T-cell (primary cell): ENCODE measurements around the gene DGKD. TPM values are rescaled to one million over a fixed set of nuclear protein-coding genes. Genes with fewer than 3 reads are reported as not detected.

Experiments used
- ATAC-seq, 4 experiments: fragments of 200-7000 bp in 3 of 4; fragments of 150-1000 bp in 1 of 4; cut with Tn5 transposase; replicated peaks in 1 of 4; 1 replicate in 3 of 4; 2 replicates in 1 of 4; pipeline ENCODE4 v1.10.0; 2021; ENCODE audit warnings: moderate library complexity in 3 of 4, mild to moderate bottlenecking in 2 of 4, moderate number of reproducible peaks in 1 of 4
- CTCF ChIA-PET, 2 donors: fragments of 300-600 bp; sonication (Branson Sonifier 250); formaldehyde crosslinking; loops; one replicate each; lab custom pipeline; 2022; ENCODE audit warnings: antibody characterized with exemption in 2 of 2; lab: Charles Lee
- POLR2A ChIA-PET, 2 donors: fragments of 300-600 bp; sonication (Branson Sonifier 250); formaldehyde crosslinking; loops; one replicate each; lab custom pipeline; 2022; ENCODE audit warnings: antibody characterized with exemption in 2 of 2; lab: Charles Lee
- DNase-seq, 35 experiments: peaks; one replicate each; pipeline versions ENCODE4 v3.0.0 to v3.0.0-alpha.2; 2013 to 2023
- H3K27ac ChIP-seq: one replicate; pipeline ENCODE4 v1.5.1; 2013; ENCODE audit warnings: low read length
- H3K27me3 ChIP-seq, 2 experiments: replicated peaks in 1 of 2; 1 replicate in 1 of 2; 2 replicates in 1 of 2; pipeline versions ENCODE4 v1.6.1 to v1.7.0; 2013; ENCODE audit warnings: low read length in 1 of 2, mixed read lengths in 1 of 2; ENCODE audit not compliant: control insufficient read depth in 2 of 2, insufficient read depth in 2 of 2; ENCODE audit errors: extremely low read depth in 1 of 2
- H3K36me3 ChIP-seq, 2 donors: 1 replicate in 1 of 2; 2 replicates in 1 of 2; pipeline versions ENCODE4 v1.6.1 to v1.7.0; 2013; ENCODE audit warnings: low read length in 1 of 2; ENCODE audit not compliant: control insufficient read depth in 2 of 2, insufficient read depth in 1 of 2; ENCODE audit errors: extremely low read depth in 1 of 2
- H3K4me1 ChIP-seq, 2 experiments: 1 replicate in 1 of 2; 2 replicates in 1 of 2; pipeline versions ENCODE4 v1.6.1 to v1.7.0; 2013; ENCODE audit warnings: low read length in 2 of 2, mixed read lengths in 1 of 2; ENCODE audit not compliant: insufficient read depth in 2 of 2, control insufficient read depth in 1 of 2; ENCODE audit errors: extremely low read depth in 1 of 2
- H3K4me3 ChIP-seq, 2 donors: 1 replicate in 1 of 2; 2 replicates in 1 of 2; pipeline versions ENCODE4 v1.5.1 to v1.7.0; 2013; ENCODE audit warnings: mild to moderate bottlenecking in 2 of 2, low read length in 1 of 2, moderate library complexity in 1 of 2; ENCODE audit not compliant: control insufficient read depth in 1 of 2; ENCODE audit errors: extremely low read depth in 1 of 2
- H3K9me3 ChIP-seq: 2 replicates; pipeline ENCODE4 v1.7.0; 2013
- H3K27ac Mint-ChIP-seq, 2 donors: one replicate each; pipeline ENCODE4 v1.8.0; 2020 to 2021; ENCODE audit warnings: mild to moderate bottlenecking in 2 of 2, mixed read lengths in 2 of 2
- H3K27me3 Mint-ChIP-seq, 2 donors: one replicate each; pipeline ENCODE4 v1.8.0; 2021 to 2022; ENCODE audit warnings: mixed read lengths in 2 of 2
- H3K36me3 Mint-ChIP-seq: one replicate; pipeline ENCODE4 v1.8.0; 2021; ENCODE audit warnings: mixed read lengths
- H3K4me1 Mint-ChIP-seq, 3 donors: one replicate each; pipeline ENCODE4 v1.8.0; 2020 to 2022; ENCODE audit warnings: mixed read lengths in 3 of 3, mild to moderate bottlenecking in 1 of 3
- H3K4me3 Mint-ChIP-seq, 3 donors: one replicate each; pipeline ENCODE4 v1.8.0; 2020 to 2022; ENCODE audit warnings: mild to moderate bottlenecking in 3 of 3, mixed read lengths in 3 of 3, moderate library complexity in 3 of 3
- H3K9me3 Mint-ChIP-seq, 3 donors: one replicate each; pipeline ENCODE4 v1.8.0; 2020 to 2022; ENCODE audit warnings: mixed read lengths in 3 of 3
- WGBS: methylation state at CpG from one replicate; pipeline ENCODE4 v1.1.5; 2013; ENCODE audit warnings: missing lambda C conversion rate; ENCODE audit not compliant: insufficient coverage; 5-methylcytosine and 5-hydroxymethylcytosine counted together
- total RNA-seq, 35 experiments: library from RNA in 6 of 35; stranded (reverse) in 6 of 35; fragments of 120-200 nt in 1 of 35; gene quantifications; one replicate each; pipeline versions ENCODE4 v1.2.1 to v1.2.4 and lab custom pipeline; 2013 to 2026

The DGKD gene
- total RNA-seq, 5 donors from 2014 or later (not counting 1 experiment from before 2014, with no cell fraction given), result 143 to 254 (median 163) TPM

- Histone ChIP-seq H3K27me3 (no peaks in the 10 kb centered on the region), H3K4me1 (peaks cover 29 to 43% of the 10 kb centered on the region in 2 experiments), H3K9me3 (no peaks in the 10 kb centered on the region), H3K27ac (no peak overlapping the region), H3K4me3 (peak overlapping the region; percentile 78 to 83), H3K36me3 (peaks cover 0 to under 1% of the 10 kb centered on the region in 2 donors)
- no peak for ATAC-seq
- Mint-ChIP-seq H3K36me3 (peaks cover 21% of the 10 kb centered on the region), H3K27me3 (no peaks in the 10 kb centered on the region), H3K4me3 (peak overlapping the region; percentile 87 to 92 (median 88)), H3K9me3 (no peaks in the 10 kb centered on the region), H3K4me1 (peaks cover 70 to 79% (median 78%) of the 10 kb centered on the region in 3 donors), H3K27ac (peak overlapping the region; percentile 40 to 76)
- CTCF ChIA-PET, result interaction anchor here in 1 of 2 donors (0.6 kb wide), 1 partner anchor 71 kb away, joined by 3 read pairs; no protein-coding TSS in a partner anchor
- no peak for DNase-seq
- 80% methylated on average over 10 of the region's 10 CpGs for WGBS
- POLR2A ChIA-PET, result interaction anchor here in 1 of 2 donors (1.0 kb wide), 2 partner anchors 23 to 88 kb away, joined by 3 to 4 read pairs; no protein-coding TSS in a partner anchor
These were observed 1.6 kb downstream of the DGKD start for GRCh38 chr2:233355916-233356315.

- H3K27ac Mint-ChIP-seq, result peak overlapping the region; percentile 68 to 79
- DNase-seq (peak in 2 of 35 experiments; percentile 23 to 29), ATAC-seq (no peak)
- ChIA-PET POLR2A (interaction anchor here (0.6 to 1.0 kb wide), 4 partner anchors 22 to 1763 kb away, joined by 3 to 4 read pairs (median 3); no protein-coding TSS in a partner anchor), CTCF (interaction anchor here (0.6 to 2.1 kb wide), 8 partner anchors 25 to 1759 kb away, joined by 3 to 5 read pairs (median 4); no protein-coding TSS in a partner anchor)
- peaks cover 24% of the 10 kb centered on the region for H3K36me3 Mint-ChIP-seq
- H3K4me3 Mint-ChIP-seq, result peak overlapping the region; percentile 87 to 92 (median 88)
- H3K27me3 Mint-ChIP-seq, result no peaks in the 10 kb centered on the region
- Histone ChIP-seq H3K4me3 (peak overlapping the region in 1 of 2 donors; percentile 5), H3K36me3 (peaks cover 0 to 5% of the 10 kb centered on the region in 2 donors), H3K9me3 (no peaks in the 10 kb centered on the region), H3K4me1 (peaks cover 29 to 45% of the 10 kb centered on the region in 2 experiments), H3K27ac (no peak overlapping the region), H3K27me3 (no peaks in the 10 kb centered on the region)
- H3K4me1 Mint-ChIP-seq, result peaks cover 75 to 80% (median 80%) of the 10 kb centered on the region in 3 donors
- no CpG with 5 or more reads among the region's 4 CpGs for WGBS
- H3K9me3 Mint-ChIP-seq, result no peaks in the 10 kb centered on the region
These were observed 2.4 kb downstream of the DGKD start for GRCh38 chr2:233356546-233357308.

- ChIA-PET CTCF (interaction anchor here in 1 of 2 donors (0.9 to 2.1 kb wide), 3 partner anchors 15 to 90 kb away, joined by 3 to 4 read pairs (median 4); no protein-coding TSS in a partner anchor), POLR2A (no interaction called here)
- no peaks in the 10 kb centered on the region for H3K27me3 Mint-ChIP-seq
- peaks cover 0 to 6% of the 10 kb centered on the region in 2 donors for H3K36me3 ChIP-seq
- H3K4me3 Mint-ChIP-seq, result peak overlapping the region; percentile 10 to 18 (median 17)
- no peak for DNase-seq
- peak overlapping the region in 1 of 2 donors; percentile 39 for H3K27ac Mint-ChIP-seq
- no peak overlapping the region for H3K4me3 ChIP-seq
- H3K27me3 ChIP-seq, result no peaks in the 10 kb centered on the region
- peaks cover 33% of the 10 kb centered on the region for H3K36me3 Mint-ChIP-seq
- H3K27ac ChIP-seq, result peak overlapping the region; percentile 27
- no peaks in the 10 kb centered on the region for H3K9me3 Mint-ChIP-seq
- no peak for ATAC-seq
- peaks cover 72 to 74% (median 72%) of the 10 kb centered on the region in 3 donors for H3K4me1 Mint-ChIP-seq
- H3K9me3 ChIP-seq, result peaks cover under 1% of the 10 kb centered on the region
- H3K4me1 ChIP-seq, result peaks cover 29 to 39% of the 10 kb centered on the region in 2 experiments
- no CpG with 5 or more reads among the region's 4 CpGs for WGBS
These were observed 4.0 kb downstream of the DGKD start for GRCh38 chr2:233358335-233358734.

- CTCF ChIA-PET, result interaction anchor here in 1 of 2 donors (2.1 kb wide), 1 partner anchor 46 kb away, joined by 4 read pairs; no protein-coding TSS in a partner anchor
- no peak overlapping the region for H3K4me3 ChIP-seq
- peak overlapping the region; percentile 28 to 64 for H3K27ac Mint-ChIP-seq
- H3K36me3 ChIP-seq, result peaks cover 0 to 12% of the 10 kb centered on the region in 2 donors
- POLR2A ChIA-PET, result no interaction called here
- H3K9me3 Mint-ChIP-seq, result peaks cover 0 to 5% (median 0%) of the 10 kb centered on the region in 3 donors
- H3K27me3 ChIP-seq, result no peaks in the 10 kb centered on the region
- ATAC-seq (no peak), DNase-seq (no peak)
- H3K4me1 ChIP-seq, result peaks cover 27 to 33% of the 10 kb centered on the region in 2 experiments
- no peaks in the 10 kb centered on the region for H3K27me3 Mint-ChIP-seq
- peaks cover 66 to 69% (median 68%) of the 10 kb centered on the region in 3 donors for H3K4me1 Mint-ChIP-seq
- H3K4me3 Mint-ChIP-seq, result peak overlapping the region in 1 of 3 donors; percentile 17
- 50% methylated on average over 2 of the region's 6 CpGs for WGBS
- H3K9me3 ChIP-seq, result peaks cover 4% of the 10 kb centered on the region
- peaks cover 39% of the 10 kb centered on the region for H3K36me3 Mint-ChIP-seq
- H3K27ac ChIP-seq, result peak overlapping the region; percentile 27
These were observed 4.7 kb downstream of the DGKD start for GRCh38 chr2:233358947-233359346.

- Mint-ChIP-seq H3K4me3 (no peak overlapping the region), H3K4me1 (peaks cover 68 to 73% (median 71%) of the 10 kb centered on the region in 3 donors), H3K9me3 (peaks cover 0 to 5% (median 0%) of the 10 kb centered on the region in 3 donors), H3K36me3 (peaks cover 47% of the 10 kb centered on the region), H3K27ac (peak overlapping the region in 1 of 2 donors; percentile 64), H3K27me3 (no peaks in the 10 kb centered on the region)
- POLR2A ChIA-PET, result no interaction called here
- Histone ChIP-seq H3K27ac (no peak overlapping the region), H3K27me3 (no peaks in the 10 kb centered on the region), H3K9me3 (peaks cover 4% of the 10 kb centered on the region), H3K36me3 (peaks cover 0 to 12% of the 10 kb centered on the region in 2 donors), H3K4me1 (peaks cover 27 to 32% of the 10 kb centered on the region in 2 experiments), H3K4me3 (no peak overlapping the region)
- DNase-seq (no peak), ATAC-seq (no peak)
- WGBS, result 100% methylated on average over 2 of the region's 3 CpGs
- CTCF ChIA-PET, result no interaction called here
These were observed 5.5 kb downstream of the DGKD start for GRCh38 chr2:233359823-233360222.

GRCh38 chr2:233360771-233361176 is 6.5 kb downstream of the DGKD start:
- no peaks in the 10 kb centered on the region for H3K27me3 ChIP-seq
- peaks cover 65 to 70% (median 67%) of the 10 kb centered on the region in 3 donors for H3K4me1 Mint-ChIP-seq
- ChIA-PET CTCF (interaction anchor here in 1 of 2 donors (0.5 kb wide), 1 partner anchor 506 kb away, joined by 4 read pairs; no protein-coding TSS in a partner anchor), POLR2A (no interaction called here)
- H3K4me3 Mint-ChIP-seq, result no peak overlapping the region
- no peak overlapping the region for H3K27ac Mint-ChIP-seq
- peaks cover 0 to 5% (median 0%) of the 10 kb centered on the region in 3 donors for H3K9me3 Mint-ChIP-seq
- peaks cover 46% of the 10 kb centered on the region for H3K36me3 Mint-ChIP-seq
- no peak overlapping the region for H3K4me3 ChIP-seq
- DNase-seq (no peak), ATAC-seq (no peak)
- peaks cover 23% of the 10 kb centered on the region in 2 experiments for H3K4me1 ChIP-seq
- WGBS, result 93% methylated on average over 4 of the region's 4 CpGs
- H3K27me3 Mint-ChIP-seq, result no peaks in the 10 kb centered on the region
- H3K9me3 ChIP-seq, result peaks cover 4% of the 10 kb centered on the region
- no peak overlapping the region for H3K27ac ChIP-seq
- H3K36me3 ChIP-seq, result peaks cover 0 to 12% of the 10 kb centered on the region in 2 donors
